HG02759 (cell line): ENCODE measurements around the gene PLA2G2D.

Experiments
- ATAC-seq: cut with Tn5 transposase; IDR thresholded peaks from one replicate; pipeline ENCODE4 v1.9.1; 2021; ENCODE audit warnings: mild to moderate bottlenecking, moderate library complexity; ENCODE audit not compliant: unreplicated experiment

The PLA2G2D gene

GRCh38 chr1:20089328-20090077, 29.8 kb downstream of the PLA2G2D start:
- no peak for ATAC-seq

- no peak for ATAC-seq
Measured at GRCh38 chr1:20087668-20088067, 31.7 kb downstream of the PLA2G2D start.

- no peak for ATAC-seq
Measured at GRCh38 chr1:20086800-20087199, 32.5 kb downstream of the PLA2G2D start.

- no peak for ATAC-seq
Measured at GRCh38 chr1:20083178-20083944, 36.0 kb downstream of the PLA2G2D start.

- ATAC-seq, result no peak
Measured at GRCh38 chr1:20082772-20083171, 36.6 kb downstream of the PLA2G2D start.

GRCh38 chr1:20081353-20081810, 38.0 kb downstream of the PLA2G2D start:
- ATAC-seq, result no peak

GRCh38 chr1:20080441-20081352, 38.6 kb downstream of the PLA2G2D start:
- ATAC-seq, result no peak

GRCh38 chr1:20079661-20080305, 39.6 kb downstream of the PLA2G2D start:
- ATAC-seq, result no peak

- no peak for ATAC-seq
Measured at GRCh38 chr1:20078711-20079110, 40.6 kb downstream of the PLA2G2D start.

GRCh38 chr1:20078171-20078651, 41.1 kb downstream of the PLA2G2D start:
- ATAC-seq, result peak; percentile 52

- ATAC-seq, result no peak
Measured at GRCh38 chr1:20076710-20077461, 42.5 kb downstream of the PLA2G2D start.

GRCh38 chr1:20076223-20076622, 43.1 kb downstream of the PLA2G2D start:
- no peak for ATAC-seq

- ATAC-seq, result no peak
Measured at GRCh38 chr1:20075345-20075744, 44.0 kb downstream of the PLA2G2D start.

- no peak for ATAC-seq
Measured at GRCh38 chr1:20074725-20075171, 44.6 kb downstream of the PLA2G2D start.

GRCh38 chr1:20074055-20074724, 45.1 kb downstream of the PLA2G2D start:
- no peak for ATAC-seq

GRCh38 chr1:20073256-20073655, 46.1 kb downstream of the PLA2G2D start:
- ATAC-seq, result no peak

- no peak for ATAC-seq
Measured at GRCh38 chr1:20072771-20073170, 46.6 kb downstream of the PLA2G2D start.

- no peak for ATAC-seq
Measured at GRCh38 chr1:20071416-20071815, 47.9 kb downstream of the PLA2G2D start.

- no peak for ATAC-seq
Measured at GRCh38 chr1:20070357-20070756, 49.0 kb downstream of the PLA2G2D start.
